Fibroblast of skin of scalp (primary cell): ENCODE data around the gene ATP10A.
A peak's percentile ranks its signal among the peaks of the same experiment; 100 is the strongest.

Source experiments
- DNase-seq: peaks from one replicate; pipeline ENCODE4 v3.0.0-alpha.2; 2013

Gene ATP10A

GRCh38 chr15:25793354-25794050 lies 69.6 kb downstream of the ATP10A start:
- no peak for DNase-seq

GRCh38 chr15:25792128-25792527 lies 71.0 kb downstream of the ATP10A start:
- DNase-seq: no peak

GRCh38 chr15:25790000-25790660 lies 73.0 kb downstream of the ATP10A start:
- peak; percentile 93 for DNase-seq

GRCh38 chr15:25789616-25789999 lies 73.5 kb downstream of the ATP10A start:
- peak; percentile 41 for DNase-seq

- peak; percentile 68 for DNase-seq
These were observed 73.9 kb downstream of the ATP10A start for GRCh38 chr15:25789211-25789610.

GRCh38 chr15:25787855-25788520 lies 75.1 kb downstream of the ATP10A start:
- peak; percentile 38 for DNase-seq

GRCh38 chr15:25787381-25787780 lies 75.7 kb downstream of the ATP10A start:
- no peak for DNase-seq

GRCh38 chr15:25786040-25786439 lies 77.1 kb downstream of the ATP10A start:
- DNase-seq: no peak

- DNase-seq: no peak
These were observed 77.5 kb downstream of the ATP10A start for GRCh38 chr15:25785641-25786025.

- peak; percentile 98 for DNase-seq
These were observed 78.1 kb downstream of the ATP10A start for GRCh38 chr15:25784876-25785640.

- peak; percentile 81 for DNase-seq
These were observed 79.3 kb downstream of the ATP10A start for GRCh38 chr15:25783607-25784540.

GRCh38 chr15:25783134-25783533 lies 80.0 kb downstream of the ATP10A start:
- no peak for DNase-seq

- DNase-seq: no peak
These were observed 82.5 kb downstream of the ATP10A start for GRCh38 chr15:25780479-25781255.

GRCh38 chr15:25778161-25778560 lies 85.0 kb downstream of the ATP10A start:
- no peak for DNase-seq

GRCh38 chr15:25777037-25777436 lies 86.1 kb downstream of the ATP10A start:
- no peak for DNase-seq

GRCh38 chr15:25776071-25776746 lies 86.9 kb downstream of the ATP10A start:
- peak; percentile 36 for DNase-seq

GRCh38 chr15:25775317-25775912 lies 87.7 kb downstream of the ATP10A start:
- DNase-seq: peak; percentile 96

GRCh38 chr15:25774871-25775270 lies 88.3 kb downstream of the ATP10A start:
- DNase-seq: no peak

GRCh38 chr15:25773248-25773647 lies 89.9 kb downstream of the ATP10A start:
- no peak for DNase-seq

- no peak for DNase-seq
These were observed 90.6 kb downstream of the ATP10A start for GRCh38 chr15:25772500-25772899.
